GM12878 (cell line): ENCODE measurements around the gene PPM1A. TPM values are rescaled to one million over a fixed set of nuclear protein-coding genes. Genes with fewer than 3 reads are reported as not detected.

Experiments used
- ASH2L ChIP-seq: fragments of 300-600, 200-600 bp; sonication (generic); IDR thresholded peaks from 2 replicates; pipeline ENCODE4 v1.6.1; 2017; ENCODE audit warnings: low read depth, mild to moderate bottlenecking, borderline replicate concordance
- GATAD2B ChIP-seq: fragments of 450-650 bp; conservative IDR thresholded peaks from 2 replicates; pipeline ENCODE4 v1.6.1; 2017; ENCODE audit warnings: low read depth, mild to moderate bottlenecking, moderate library complexity
- IKZF2 ChIP-seq, 2 experiments: fragments of 450-650 bp; IDR thresholded peaks; 2 replicates each; pipeline ENCODE4 v1.6.1; 2017; ENCODE audit warnings: mild to moderate bottlenecking in 2 of 2, moderate library complexity in 2 of 2
- IRF4 ChIP-seq: IDR thresholded peaks from 2 replicates; pipeline ENCODE4 v1.6.1; 2011; ENCODE audit warnings: low read depth, low read length
- NFIC ChIP-seq: IDR thresholded peaks from 2 replicates; pipeline ENCODE4 v1.6.1; 2012; ENCODE audit warnings: low read depth, mild to moderate bottlenecking, inconsistent platforms, low read length, moderate library complexity
- NFYB ChIP-seq: IDR thresholded peaks from 2 replicates; pipeline ENCODE4 v1.6.1; 2011; ENCODE audit warnings: low read depth, mild to moderate bottlenecking, low read length, improper control_type of control experiment, moderate library complexity; ENCODE audit not compliant: insufficient read depth
- PML ChIP-seq: IDR thresholded peaks from 2 replicates; pipeline ENCODE4 v1.6.1; 2012; ENCODE audit warnings: low read length, inconsistent platforms
- RUNX3 ChIP-seq: IDR thresholded peaks from 2 replicates; pipeline ENCODE4 v1.6.1; 2012; ENCODE audit warnings: low read length, inconsistent platforms
- SMARCA5 ChIP-seq: fragments of 450-650 bp; IDR thresholded peaks from 2 replicates; pipeline ENCODE4 v1.6.1; 2017; ENCODE audit warnings: mild to moderate bottlenecking
- SMC3 ChIP-seq: IDR thresholded peaks from 2 replicates; pipeline ENCODE4 v1.6.1; 2011; ENCODE audit warnings: low read length, improper control_type of control experiment, borderline replicate concordance
- SREBF2 ChIP-seq: IDR thresholded peaks from 2 replicates; pipeline ENCODE4 v1.6.1; 2012; ENCODE audit warnings: mild to moderate bottlenecking, low read length
- TCF12 ChIP-seq: IDR thresholded peaks from 2 replicates; pipeline ENCODE4 v1.6.1; 2011; ENCODE audit warnings: low read depth, mild to moderate bottlenecking, low read length
- TCF3 ChIP-seq: IDR thresholded peaks from 2 replicates; pipeline ENCODE4 v1.6.1; 2012; ENCODE audit warnings: low read depth, mild to moderate bottlenecking, low read length, borderline replicate concordance; ENCODE audit not compliant: insufficient read depth
- polyA plus RNA-seq, 11 experiments: library from polyadenylated mRNA; depleted of rRNA in 4 of 11; unstranded in 6 of 11; stranded (reverse) in 5 of 11; fragments of >200 nt; fragmentation: Nextera tagmentation in 4 of 11; fragmentation: Illumina TruSeq in 1 of 11; extraction: Ambion mirVana in 4 of 11; extraction: Trizol in 1 of 11; gene quantifications; 1 replicate in 1 of 11; 2 replicates in 10 of 11; pipeline versions ENCODE4 v1.2.1 to v1.2.3, GENCODE V29; 2011 to 2016; ENCODE audit warnings: inconsistent platforms in 2 of 11, missing spikeins in 2 of 11, low read depth in 1 of 11
- total RNA-seq, 4 experiments: library from RNA; depleted of rRNA in 3 of 4; stranded (reverse); fragments of >200 nt in 3 of 4; fragmentation: Illumina TruSeq in 1 of 4; extraction: Trizol in 1 of 4; gene quantifications; 2 replicates each; pipeline versions ENCODE4 v1.2.1 to v1.2.3, GENCODE V29; 2013 to 2021
- TF ChIP-seq, protein P1 (sequence below): IDR thresholded peaks from 2 replicates; pipeline ENCODE4 v1.6.1; 2012; ENCODE audit warnings: low read depth, low read length, improper control_type of control experiment
- TF ChIP-seq, protein P2 (sequence below): fragments of 450-650 bp; IDR thresholded peaks from 2 replicates; pipeline ENCODE4 v1.6.1; 2017; ENCODE audit warnings: antibody characterized with exemption, mild to moderate bottlenecking, moderate library complexity
- TF ChIP-seq, protein P3 (sequence below): fragments of 450-650 bp; IDR thresholded peaks from 2 replicates; pipeline ENCODE4 v1.6.1; 2017; ENCODE audit warnings: mild to moderate bottlenecking
- TF ChIP-seq, protein P4 (sequence below): fragments of 150-350 bp; IDR thresholded peaks from 2 replicates; pipeline ENCODE4 v1.6.1; 2016; ENCODE audit warnings: low read depth, low read length
- TF ChIP-seq, protein P5 (sequence below): fragments of 450-650 bp; IDR thresholded peaks from 2 replicates; pipeline ENCODE4 v1.6.1; 2017; ENCODE audit warnings: mild to moderate bottlenecking, low read depth, inconsistent platforms; ENCODE audit not compliant: poor library complexity, severe bottlenecking

Gene PPM1A
- total and polyA plus RNA-seq, 10 of the 15 experiments (the other 5 are each of a cell fraction or from before 2014, with no cell fraction given), result 16.8 to 124 (median 47.0) TPM

DNA sequence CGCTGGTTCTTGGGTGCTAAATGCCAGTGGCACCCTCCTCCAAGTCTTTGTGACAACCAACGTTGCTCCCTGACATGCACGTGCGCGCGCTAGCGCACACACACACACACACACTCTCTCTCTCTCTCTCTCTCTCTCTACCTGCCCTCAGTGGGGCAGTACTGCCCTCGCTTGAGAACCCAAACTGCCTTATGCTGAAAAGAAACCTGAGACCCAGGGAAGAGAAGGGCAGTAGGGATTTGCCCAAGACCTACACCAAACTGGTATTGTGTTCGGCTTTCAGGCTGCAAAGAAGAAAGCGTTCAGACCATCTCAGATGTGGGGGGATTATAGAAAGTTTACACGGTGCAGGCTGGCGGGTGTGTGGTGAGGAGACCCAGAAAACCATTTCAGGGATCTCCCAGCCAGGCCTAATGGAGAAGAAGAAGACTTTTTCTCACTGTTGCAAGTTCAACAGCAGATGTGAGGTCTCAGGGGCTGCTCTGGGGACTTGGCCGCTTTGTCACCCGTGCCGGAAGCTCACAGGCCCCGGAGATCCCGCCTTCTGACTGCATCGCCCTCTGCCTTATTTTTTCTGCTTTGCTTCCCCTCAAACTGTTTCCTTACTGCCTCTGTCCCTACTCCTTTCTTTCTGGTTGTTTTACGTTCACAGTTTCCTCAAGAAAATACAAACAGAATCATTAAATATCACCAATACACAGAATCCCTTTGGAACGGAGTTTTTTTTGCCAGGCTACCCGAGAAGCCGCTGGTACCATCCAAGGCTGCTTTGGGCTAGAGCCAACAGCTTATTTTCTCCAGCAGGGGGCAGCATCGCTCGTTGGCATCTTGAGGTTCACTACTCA lies 82.4 kb downstream of the PPM1A start (continued):
- TF ChIP-seq SMARCA5, result no peak
- TF ChIP-seq, protein P1, sequence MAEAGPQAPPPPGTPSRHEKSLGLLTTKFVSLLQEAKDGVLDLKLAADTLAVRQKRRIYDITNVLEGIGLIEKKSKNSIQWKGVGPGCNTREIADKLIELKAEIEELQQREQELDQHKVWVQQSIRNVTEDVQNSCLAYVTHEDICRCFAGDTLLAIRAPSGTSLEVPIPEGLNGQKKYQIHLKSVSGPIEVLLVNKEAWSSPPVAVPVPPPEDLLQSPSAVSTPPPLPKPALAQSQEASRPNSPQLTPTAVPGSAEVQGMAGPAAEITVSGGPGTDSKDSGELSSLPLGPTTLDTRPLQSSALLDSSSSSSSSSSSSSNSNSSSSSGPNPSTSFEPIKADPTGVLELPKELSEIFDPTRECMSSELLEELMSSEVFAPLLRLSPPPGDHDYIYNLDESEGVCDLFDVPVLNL, result no peak
- TF ChIP-seq, protein P2, sequence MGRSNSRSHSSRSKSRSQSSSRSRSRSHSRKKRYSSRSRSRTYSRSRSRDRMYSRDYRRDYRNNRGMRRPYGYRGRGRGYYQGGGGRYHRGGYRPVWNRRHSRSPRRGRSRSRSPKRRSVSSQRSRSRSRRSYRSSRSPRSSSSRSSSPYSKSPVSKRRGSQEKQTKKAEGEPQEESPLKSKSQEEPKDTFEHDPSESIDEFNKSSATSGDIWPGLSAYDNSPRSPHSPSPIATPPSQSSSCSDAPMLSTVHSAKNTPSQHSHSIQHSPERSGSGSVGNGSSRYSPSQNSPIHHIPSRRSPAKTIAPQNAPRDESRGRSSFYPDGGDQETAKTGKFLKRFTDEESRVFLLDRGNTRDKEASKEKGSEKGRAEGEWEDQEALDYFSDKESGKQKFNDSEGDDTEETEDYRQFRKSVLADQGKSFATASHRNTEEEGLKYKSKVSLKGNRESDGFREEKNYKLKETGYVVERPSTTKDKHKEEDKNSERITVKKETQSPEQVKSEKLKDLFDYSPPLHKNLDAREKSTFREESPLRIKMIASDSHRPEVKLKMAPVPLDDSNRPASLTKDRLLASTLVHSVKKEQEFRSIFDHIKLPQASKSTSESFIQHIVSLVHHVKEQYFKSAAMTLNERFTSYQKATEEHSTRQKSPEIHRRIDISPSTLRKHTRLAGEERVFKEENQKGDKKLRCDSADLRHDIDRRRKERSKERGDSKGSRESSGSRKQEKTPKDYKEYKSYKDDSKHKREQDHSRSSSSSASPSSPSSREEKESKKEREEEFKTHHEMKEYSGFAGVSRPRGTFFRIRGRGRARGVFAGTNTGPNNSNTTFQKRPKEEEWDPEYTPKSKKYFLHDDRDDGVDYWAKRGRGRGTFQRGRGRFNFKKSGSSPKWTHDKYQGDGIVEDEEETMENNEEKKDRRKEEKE, result no peak
- TF ChIP-seq ASH2L, result no peak
- TF ChIP-seq, protein P3, sequence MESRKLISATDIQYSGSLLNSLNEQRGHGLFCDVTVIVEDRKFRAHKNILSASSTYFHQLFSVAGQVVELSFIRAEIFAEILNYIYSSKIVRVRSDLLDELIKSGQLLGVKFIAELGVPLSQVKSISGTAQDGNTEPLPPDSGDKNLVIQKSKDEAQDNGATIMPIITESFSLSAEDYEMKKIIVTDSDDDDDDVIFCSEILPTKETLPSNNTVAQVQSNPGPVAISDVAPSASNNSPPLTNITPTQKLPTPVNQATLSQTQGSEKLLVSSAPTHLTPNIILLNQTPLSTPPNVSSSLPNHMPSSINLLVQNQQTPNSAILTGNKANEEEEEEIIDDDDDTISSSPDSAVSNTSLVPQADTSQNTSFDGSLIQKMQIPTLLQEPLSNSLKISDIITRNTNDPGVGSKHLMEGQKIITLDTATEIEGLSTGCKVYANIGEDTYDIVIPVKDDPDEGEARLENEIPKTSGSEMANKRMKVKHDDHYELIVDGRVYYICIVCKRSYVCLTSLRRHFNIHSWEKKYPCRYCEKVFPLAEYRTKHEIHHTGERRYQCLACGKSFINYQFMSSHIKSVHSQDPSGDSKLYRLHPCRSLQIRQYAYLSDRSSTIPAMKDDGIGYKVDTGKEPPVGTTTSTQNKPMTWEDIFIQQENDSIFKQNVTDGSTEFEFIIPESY, result peak; percentile 50; the same call in 1 of the 2 replicates
- TF ChIP-seq SMC3, result peak; percentile 63
- peak; percentile 50; the same call in 1 of the 2 replicates for TF ChIP-seq RUNX3
- TF ChIP-seq TCF12, result 0 out of 2 replicates have a peak, but pooled peaks have one; percentile 39
- TF ChIP-seq, protein P4, sequence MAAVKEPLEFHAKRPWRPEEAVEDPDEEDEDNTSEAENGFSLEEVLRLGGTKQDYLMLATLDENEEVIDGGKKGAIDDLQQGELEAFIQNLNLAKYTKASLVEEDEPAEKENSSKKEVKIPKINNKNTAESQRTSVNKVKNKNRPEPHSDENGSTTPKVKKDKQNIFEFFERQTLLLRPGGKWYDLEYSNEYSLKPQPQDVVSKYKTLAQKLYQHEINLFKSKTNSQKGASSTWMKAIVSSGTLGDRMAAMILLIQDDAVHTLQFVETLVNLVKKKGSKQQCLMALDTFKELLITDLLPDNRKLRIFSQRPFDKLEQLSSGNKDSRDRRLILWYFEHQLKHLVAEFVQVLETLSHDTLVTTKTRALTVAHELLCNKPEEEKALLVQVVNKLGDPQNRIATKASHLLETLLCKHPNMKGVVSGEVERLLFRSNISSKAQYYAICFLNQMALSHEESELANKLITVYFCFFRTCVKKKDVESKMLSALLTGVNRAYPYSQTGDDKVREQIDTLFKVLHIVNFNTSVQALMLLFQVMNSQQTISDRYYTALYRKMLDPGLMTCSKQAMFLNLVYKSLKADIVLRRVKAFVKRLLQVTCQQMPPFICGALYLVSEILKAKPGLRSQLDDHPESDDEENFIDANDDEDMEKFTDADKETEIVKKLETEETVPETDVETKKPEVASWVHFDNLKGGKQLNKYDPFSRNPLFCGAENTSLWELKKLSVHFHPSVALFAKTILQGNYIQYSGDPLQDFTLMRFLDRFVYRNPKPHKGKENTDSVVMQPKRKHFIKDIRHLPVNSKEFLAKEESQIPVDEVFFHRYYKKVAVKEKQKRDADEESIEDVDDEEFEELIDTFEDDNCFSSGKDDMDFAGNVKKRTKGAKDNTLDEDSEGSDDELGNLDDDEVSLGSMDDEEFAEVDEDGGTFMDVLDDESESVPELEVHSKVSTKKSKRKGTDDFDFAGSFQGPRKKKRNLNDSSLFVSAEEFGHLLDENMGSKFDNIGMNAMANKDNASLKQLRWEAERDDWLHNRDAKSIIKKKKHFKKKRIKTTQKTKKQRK, result no peak
- no peak for TF ChIP-seq SREBF2
- TF ChIP-seq PML, result no peak; the same call in 1 of the 2 replicates
- peak; percentile 2; the same call in 1 of the 2 replicates for TF ChIP-seq NFIC
- TF ChIP-seq IRF4, result peak; percentile 68; the same call in 1 of the 2 replicates
- peak in 1 of 2 experiments; percentile 56; a peak in 1 of 4 replicates for TF ChIP-seq IKZF2 (IDR thresholded peaks at IDR 0.05)
- TF ChIP-seq GATAD2B, result no peak
- TF ChIP-seq NFYB, result no peak
- TF ChIP-seq TCF3, result no peak
- TF ChIP-seq, protein P5, sequence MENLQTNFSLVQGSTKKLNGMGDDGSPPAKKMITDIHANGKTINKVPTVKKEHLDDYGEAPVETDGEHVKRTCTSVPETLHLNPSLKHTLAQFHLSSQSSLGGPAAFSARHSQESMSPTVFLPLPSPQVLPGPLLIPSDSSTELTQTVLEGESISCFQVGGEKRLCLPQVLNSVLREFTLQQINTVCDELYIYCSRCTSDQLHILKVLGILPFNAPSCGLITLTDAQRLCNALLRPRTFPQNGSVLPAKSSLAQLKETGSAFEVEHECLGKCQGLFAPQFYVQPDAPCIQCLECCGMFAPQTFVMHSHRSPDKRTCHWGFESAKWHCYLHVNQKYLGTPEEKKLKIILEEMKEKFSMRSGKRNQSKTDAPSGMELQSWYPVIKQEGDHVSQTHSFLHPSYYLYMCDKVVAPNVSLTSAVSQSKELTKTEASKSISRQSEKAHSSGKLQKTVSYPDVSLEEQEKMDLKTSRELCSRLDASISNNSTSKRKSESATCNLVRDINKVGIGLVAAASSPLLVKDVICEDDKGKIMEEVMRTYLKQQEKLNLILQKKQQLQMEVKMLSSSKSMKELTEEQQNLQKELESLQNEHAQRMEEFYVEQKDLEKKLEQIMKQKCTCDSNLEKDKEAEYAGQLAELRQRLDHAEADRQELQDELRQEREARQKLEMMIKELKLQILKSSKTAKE, result peak; percentile 46
